Lung (tissue), 12 donors: ENCODE data around the gene SMPDL3A. TPM values are rescaled to one million over a fixed set of nuclear protein-coding genes. Genes with fewer than 3 reads are reported as not detected.

Source experiments
- ATAC-seq: fragments of 200-7000 bp; cut with Tn5 transposase; one replicate; pipeline ENCODE4 v1.9.1; 2020; ENCODE audit warnings: moderate number of reproducible peaks; ENCODE audit not compliant: insufficient read depth, low FRiP score
- DNase-seq, 3 donors: peaks; one replicate each; pipeline ENCODE4 v3.0.0-alpha.2; 2013 to 2017
- H3K27ac ChIP-seq, 2 donors: one replicate each; pipeline ENCODE4 v1.5.1; 2013; ENCODE audit warnings: mild to moderate bottlenecking in 2 of 2, moderate library complexity in 2 of 2, control low read depth in 1 of 2, inconsistent platforms in 1 of 2, low read depth in 1 of 2, low read length in 1 of 2
- H3K27me3 ChIP-seq, 3 donors: one replicate each; pipeline ENCODE4 v1.5.1; 2013; ENCODE audit warnings: low read length in 2 of 3; ENCODE audit not compliant: control insufficient read depth in 3 of 3, insufficient read depth in 3 of 3
- H3K36me3 ChIP-seq, 4 donors: one replicate each; pipeline ENCODE4 v1.5.1; 2013; ENCODE audit warnings: low read length in 4 of 4, mild to moderate bottlenecking in 1 of 4, moderate library complexity in 1 of 4; ENCODE audit not compliant: control insufficient read depth in 4 of 4, insufficient read depth in 4 of 4
- H3K4me1 ChIP-seq, 5 donors: one replicate each; pipeline ENCODE4 v1.5.1; 2013; ENCODE audit warnings: low read length in 5 of 5, mild to moderate bottlenecking in 2 of 5, moderate library complexity in 1 of 5; ENCODE audit not compliant: control insufficient read depth in 5 of 5, insufficient read depth in 5 of 5
- H3K4me3 ChIP-seq: one replicate; pipeline ENCODE4 v1.5.1; 2013; ENCODE audit warnings: mild to moderate bottlenecking, control low read depth, moderate library complexity
- H3K9ac ChIP-seq, 2 donors: one replicate each; pipeline ENCODE4 v1.5.1; 2013; ENCODE audit warnings: low read length in 2 of 2, control low read depth in 1 of 2; ENCODE audit not compliant: insufficient read depth in 1 of 2
- H3K9me3 ChIP-seq, 4 donors: one replicate each; pipeline ENCODE4 v1.5.1; 2013; ENCODE audit warnings: low read length in 3 of 4, mild to moderate bottlenecking in 1 of 4, moderate library complexity in 1 of 4; ENCODE audit not compliant: control insufficient read depth in 4 of 4, insufficient read depth in 3 of 4
- CTCF ChIP-seq: IDR thresholded peaks from 2 replicates; pipeline ENCODE4 v1.5.1; 2012; ENCODE audit warnings: mild to moderate bottlenecking; ENCODE audit errors: control extremely low read depth, extremely low read depth
- WGBS, 2 donors: extraction: QIAGEN DNeasy Blood & Tissue Kit; methylation state at CpG; one replicate each; pipeline ENCODE4 v1.1.7; 2013; 5-methylcytosine and 5-hydroxymethylcytosine counted together
- polyA plus RNA-seq, 2 donors: library from polyadenylated mRNA; stranded (reverse); fragments of 200-250 nt; gene quantifications; one replicate each; pipeline ENCODE4 v1.2.1, GENCODE V29; 2013
- total RNA-seq, 2 donors: library from RNA; depleted of rRNA in 1 of 2; stranded (reverse); fragments of >200 nt in 1 of 2; gene quantifications; one replicate each; pipeline ENCODE4 v1.2.1, GENCODE V29; 2014 to 2021
- donor health status: control.
- donor health status: control.
- donor health status: Bipolar disorder and iron deficiency.
- donor health status: healthy.
- donor health status: DM: yes; HTN: yes; CAD: no.

Gene SMPDL3A
- total and polyA plus RNA-seq, 4 donors: 14.0 to 55.2 (median 30.0) TPM

- 72 to 88% methylated on average over 2 of the region's 2 CpGs for WGBS, 2 donors
- Histone ChIP-seq H3K9ac (no peak overlapping the region), H3K4me1 (no peaks in the 10 kb centered on the region), H3K9me3 (no peaks in the 10 kb centered on the region), H3K27ac (no peak overlapping the region), H3K36me3 (no peaks in the 10 kb centered on the region), H3K27me3 (no peaks in the 10 kb centered on the region), H3K4me3 (no peak overlapping the region)
- no peak for ATAC-seq
- DNase-seq: no peak
- no peak for TF ChIP-seq CTCF
These were observed 32.0 kb downstream of the SMPDL3A start for GRCh38 chr6:122821095-122821494.

- no peaks in the 10 kb centered on the region for H3K27me3 ChIP-seq
These were observed 36.1 kb downstream of the SMPDL3A start for GRCh38 chr6:122825163-122825562.

DNA sequence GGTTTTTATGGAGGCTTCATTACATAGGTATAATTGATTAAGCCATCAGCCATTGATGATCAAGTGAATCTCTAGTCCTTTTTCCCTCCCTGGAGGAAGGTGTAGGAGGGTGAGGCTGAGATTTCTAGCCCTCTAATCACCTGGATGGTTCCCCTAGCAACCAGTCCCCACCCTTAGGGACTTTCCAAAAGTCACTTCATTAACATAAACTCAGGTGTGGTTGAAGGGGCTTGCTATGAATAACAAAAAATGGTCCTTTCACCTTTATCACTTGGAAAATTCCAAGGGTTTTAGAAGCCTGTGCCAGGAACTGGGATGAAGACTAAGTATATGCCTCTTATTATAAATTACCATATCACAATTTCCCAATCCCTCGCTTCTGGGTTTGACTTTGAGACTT, 40.4 kb downstream of the SMPDL3A start:
- ATAC-seq (no peak), DNase-seq (no peak)
- H3K27ac ChIP-seq: no peak overlapping the region
- H3K9ac ChIP-seq: no peak overlapping the region
- H3K9me3 ChIP-seq: no peaks in the 10 kb centered on the region
- no peak for TF ChIP-seq CTCF
- H3K4me3 ChIP-seq: no peak overlapping the region
- WGBS, 2 donors: 67 to 78% methylated on average over 1 of the region's 1 CpG
- H3K36me3 ChIP-seq: no peaks in the 10 kb centered on the region
- peaks cover 0 to 7% (median 0%) of the 10 kb centered on the region in 5 donors for H3K4me1 ChIP-seq
- no peaks in the 10 kb centered on the region for H3K27me3 ChIP-seq

More at GRCh38 chr6:122825163-122825562, 36.1 kb downstream of the SMPDL3A start:
- H3K36me3 ChIP-seq: no peaks in the 10 kb centered on the region
- ATAC-seq (no peak), DNase-seq (no peak)
- H3K9me3 ChIP-seq: no peaks in the 10 kb centered on the region
- TF ChIP-seq CTCF: no peak
- H3K4me1 ChIP-seq: no peaks in the 10 kb centered on the region
- no peak overlapping the region for H3K27ac ChIP-seq
- WGBS, 2 donors: 76 to 86% methylated on average over 5 of the region's 5 CpGs
- H3K9ac ChIP-seq: no peak overlapping the region
- no peak overlapping the region for H3K4me3 ChIP-seq

DNA sequence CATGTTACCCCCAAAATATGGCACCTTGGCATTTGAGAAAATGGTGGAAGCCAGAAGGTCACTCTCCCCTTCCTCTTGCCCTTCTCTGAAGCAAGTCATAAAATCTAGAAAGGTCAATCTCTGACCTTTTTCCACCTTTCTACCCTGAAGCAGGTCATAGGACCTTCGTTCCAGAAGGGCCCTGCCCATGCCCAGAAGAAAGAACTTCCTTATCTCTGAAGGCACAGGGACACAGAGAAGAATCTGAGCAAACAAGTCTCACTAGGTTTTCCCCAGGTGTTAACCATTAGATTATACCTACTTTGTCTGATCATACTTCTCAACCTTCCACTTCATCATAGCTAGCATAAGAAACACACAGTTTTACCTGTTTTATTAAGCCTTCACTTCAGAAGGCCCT, 42.5 kb downstream of the SMPDL3A start:
- no peaks in the 10 kb centered on the region for H3K9me3 ChIP-seq
- TF ChIP-seq CTCF: no peak
- no peak for ATAC-seq
- WGBS, 2 donors: 79 to 92% methylated on average over 1 of the region's 1 CpG
- H3K4me3 ChIP-seq: no peak overlapping the region
- H3K27me3 ChIP-seq: no peaks in the 10 kb centered on the region
- H3K4me1 ChIP-seq: peaks cover 0 to 7% (median 0%) of the 10 kb centered on the region in 5 donors
- DNase-seq: no peak
- no peak overlapping the region for H3K9ac ChIP-seq
- no peaks in the 10 kb centered on the region for H3K36me3 ChIP-seq
- no peak overlapping the region for H3K27ac ChIP-seq
